Fibroblast of pulmonary artery (primary cell): ENCODE measurements around the gene TSC22D3.

Experiments
- DNase-seq: peaks from one replicate; pipeline ENCODE4 v3.0.0-alpha.2; 2010; ENCODE audit warnings: low read depth
- H3K4me3 ChIP-seq: replicated peaks from 2 replicates; pipeline ENCODE4 v1.5.1; 2011; ENCODE audit warnings: low read depth, mild to moderate bottlenecking, control low read depth, low read length, moderate library complexity
- CTCF ChIP-seq: IDR thresholded peaks from 2 replicates; pipeline ENCODE4 v1.5.1; 2011; ENCODE audit warnings: mild to moderate bottlenecking, control low read depth, low read length, inconsistent platforms; ENCODE audit errors: missing control alignments

TSC22D3 gene

GRCh38 chrX:107760304-107761077, 15.1 kb downstream of the TSC22D3 start:
- no peak overlapping the region for H3K4me3 ChIP-seq
- DNase-seq: no peak
- TF ChIP-seq CTCF: no peak

- DNase-seq: no peak
- TF ChIP-seq CTCF: no peak
- H3K4me3 ChIP-seq: no peak overlapping the region
Observed at GRCh38 chrX:107758231-107758766, 17.3 kb downstream of the TSC22D3 start.

GRCh38 chrX:107755721-107756120, 19.9 kb downstream of the TSC22D3 start:
- TF ChIP-seq CTCF: no peak

GRCh38 chrX:107753187-107753586, 22.4 kb downstream of the TSC22D3 start:
- no peak for DNase-seq
- no peak overlapping the region for H3K4me3 ChIP-seq
- TF ChIP-seq CTCF: no peak

More at GRCh38 chrX:107755721-107756120, 19.9 kb downstream of the TSC22D3 start:
- no peak for DNase-seq
- H3K4me3 ChIP-seq: no peak overlapping the region

GRCh38 chrX:107752714-107753113, 22.9 kb downstream of the TSC22D3 start:
- no peak overlapping the region for H3K4me3 ChIP-seq
- TF ChIP-seq CTCF: no peak
- no peak for DNase-seq

GRCh38 chrX:107752043-107752442, 23.5 kb downstream of the TSC22D3 start:
- no peak overlapping the region for H3K4me3 ChIP-seq
- DNase-seq: no peak
- no peak for TF ChIP-seq CTCF
